Activated CD8-positive, alpha-beta memory T cell treated with anti-CD3 and anti-CD28 coated beads for 36 hours (primary cell): Measurements from ENCODE around the gene JAK2. TPM values are rescaled to one million over a fixed set of nuclear protein-coding genes. Genes with fewer than 3 reads are reported as not detected.

ENCODE experiments used
- CTCF ChIA-PET: fragments of 350-600 bp; sonication (Branson Sonifier 250); formaldehyde crosslinking; loops from one replicate; lab custom pipeline; 2021; ENCODE audit warnings: antibody characterized with exemption; lab: Charles Lee
- POLR2A ChIA-PET: fragments of 350-600 bp; sonication (Branson Sonifier 250); formaldehyde crosslinking; loops from one replicate; lab custom pipeline; 2021; ENCODE audit warnings: antibody characterized with exemption; lab: Charles Lee
- total RNA-seq, 2 experiments: library from RNA; stranded (reverse); gene quantifications; one replicate each; pipeline ENCODE4 v1.2.3, GENCODE V29; 2021

The JAK2 gene
- total RNA-seq, 2 experiments from 2014 or later: 26.0 to 29.2 TPM

DNA sequence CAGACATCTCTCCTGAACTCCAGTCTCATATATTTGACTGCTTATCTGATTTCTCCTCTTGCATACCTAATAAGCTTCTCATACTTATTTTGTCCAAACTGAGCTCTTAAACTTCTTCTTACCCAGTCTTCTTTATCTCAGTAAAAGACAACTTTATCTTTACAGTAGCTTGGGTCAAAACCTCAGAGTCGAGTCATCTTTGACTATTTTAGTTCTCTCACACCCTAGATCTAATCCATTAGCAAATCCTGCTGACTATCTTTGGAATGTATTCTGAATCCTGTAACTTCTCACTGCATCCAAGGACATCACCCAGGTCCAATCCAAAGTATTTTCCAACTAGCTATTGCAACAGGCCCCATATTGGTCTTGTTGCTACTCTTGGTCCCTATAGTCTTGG, 11.8 kb upstream of the JAK2 start:
- CTCF ChIA-PET: no interaction called here
- POLR2A ChIA-PET: no interaction called here

DNA sequence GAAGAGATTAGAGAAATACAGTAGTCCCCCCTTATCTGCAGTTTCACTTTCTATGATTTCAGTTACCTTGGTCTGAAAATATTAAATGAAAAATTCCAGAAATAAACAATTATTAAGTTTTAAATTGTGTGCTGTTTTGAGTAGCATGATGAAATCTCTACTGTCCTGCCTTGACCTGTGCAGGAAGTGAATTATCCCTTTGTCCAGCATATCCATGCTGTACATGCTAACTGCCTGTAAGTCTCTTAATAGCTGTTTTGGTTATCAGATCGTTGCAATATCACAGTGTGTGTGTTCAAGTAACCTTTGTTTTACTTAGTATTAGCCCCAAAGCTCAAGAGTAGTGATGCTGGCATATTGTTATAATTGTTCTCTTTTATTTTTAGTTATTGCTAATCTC, 11.2 kb upstream of the JAK2 start:
- ChIA-PET POLR2A (no interaction called here), CTCF (interaction anchor here (1.6 kb wide), 1 partner anchor 215 kb away, joined by 3 read pairs; no protein-coding TSS in a partner anchor)

GRCh38 chr9:4979239-4979638, 5.8 kb upstream of the JAK2 start:
- POLR2A ChIA-PET: no interaction called here
- CTCF ChIA-PET: interaction anchor here (0.8 to 1.2 kb wide), 2 partner anchors 9 to 15 kb away, joined by 3 to 4 read pairs; no protein-coding TSS in a partner anchor

DNA sequence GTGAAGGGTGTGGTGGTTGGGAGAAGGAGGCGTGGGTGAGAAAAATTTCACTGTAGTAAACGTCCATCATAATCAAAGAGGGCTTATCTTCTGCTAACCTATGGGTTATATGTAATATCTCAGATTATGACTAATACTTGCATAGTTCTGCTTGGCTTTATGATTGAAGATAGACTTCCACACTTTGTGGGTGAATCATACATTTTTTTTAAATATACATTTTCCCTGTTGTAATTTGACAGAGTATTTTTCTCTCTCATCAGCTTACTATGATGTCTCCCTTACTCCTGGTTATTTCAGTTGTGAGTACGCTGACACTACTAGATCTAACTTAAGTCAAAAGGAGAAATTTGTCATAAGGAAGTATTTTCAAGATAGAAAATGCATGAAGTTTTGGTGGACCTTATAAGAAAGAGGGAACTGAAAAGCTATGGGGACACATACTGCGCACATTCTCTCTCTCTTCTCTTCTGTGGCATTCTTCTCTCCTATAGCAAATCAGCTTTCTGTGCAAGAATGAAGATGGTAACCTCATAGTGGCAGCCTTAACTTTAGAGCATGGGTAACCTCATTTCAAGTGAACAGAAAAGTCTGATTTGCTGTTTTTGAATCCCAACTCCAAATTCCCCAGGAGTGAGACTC, 4.9 kb upstream of the JAK2 start:
- ChIA-PET POLR2A (interaction anchor here (1.1 kb wide), 1 partner anchor 9 kb away, joined by 6 read pairs; no protein-coding TSS in a partner anchor), CTCF (interaction anchor here (0.6 to 1.2 kb wide), 3 partner anchors 14 to 221 kb away, joined by 3 read pairs; no protein-coding TSS in a partner anchor)

DNA sequence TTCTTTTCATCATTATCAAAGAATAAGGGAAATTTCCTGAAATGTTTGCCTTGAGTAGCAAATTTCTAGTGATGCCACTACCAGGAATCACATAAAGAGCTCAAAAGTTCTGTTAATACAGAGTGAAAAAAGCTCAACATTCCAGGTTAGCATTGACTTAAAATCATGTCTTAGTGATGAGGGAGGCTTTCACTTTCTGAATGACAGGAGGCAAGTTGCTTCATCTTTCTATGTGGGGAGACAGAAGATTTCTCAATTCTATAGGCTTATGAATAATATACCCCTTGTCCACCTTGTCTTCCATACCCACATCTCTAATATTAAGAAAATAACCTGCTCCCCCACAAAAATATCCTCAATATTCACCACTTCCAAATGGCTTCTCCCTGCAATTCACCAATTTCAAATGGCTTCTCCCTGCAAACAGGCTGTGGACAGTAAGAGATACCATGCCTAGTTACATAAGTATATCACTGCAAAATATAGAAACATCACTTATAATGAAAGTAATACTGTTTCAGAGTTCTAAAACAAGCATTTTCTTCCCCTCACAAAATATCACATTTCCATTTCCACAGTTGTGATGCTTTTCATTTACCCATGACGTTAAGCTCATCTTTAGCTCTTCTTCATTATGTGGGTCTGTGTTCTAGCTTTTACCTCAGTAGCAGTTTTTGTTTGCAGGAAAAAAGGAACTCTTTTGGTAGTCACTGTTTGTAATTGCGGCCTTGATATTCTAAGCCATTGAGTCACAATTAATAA, 2.2 kb upstream of the JAK2 start:
- ChIA-PET CTCF (interaction anchor here (0.6 to 1.2 kb wide), 3 partner anchors 55 to 443 kb away, joined by 3 to 4 read pairs (median 3); no protein-coding TSS in a partner anchor), POLR2A (interaction anchor here (2.0 kb wide), 1 partner anchor 12 kb away, joined by 13 read pairs; no protein-coding TSS in a partner anchor)

DNA sequence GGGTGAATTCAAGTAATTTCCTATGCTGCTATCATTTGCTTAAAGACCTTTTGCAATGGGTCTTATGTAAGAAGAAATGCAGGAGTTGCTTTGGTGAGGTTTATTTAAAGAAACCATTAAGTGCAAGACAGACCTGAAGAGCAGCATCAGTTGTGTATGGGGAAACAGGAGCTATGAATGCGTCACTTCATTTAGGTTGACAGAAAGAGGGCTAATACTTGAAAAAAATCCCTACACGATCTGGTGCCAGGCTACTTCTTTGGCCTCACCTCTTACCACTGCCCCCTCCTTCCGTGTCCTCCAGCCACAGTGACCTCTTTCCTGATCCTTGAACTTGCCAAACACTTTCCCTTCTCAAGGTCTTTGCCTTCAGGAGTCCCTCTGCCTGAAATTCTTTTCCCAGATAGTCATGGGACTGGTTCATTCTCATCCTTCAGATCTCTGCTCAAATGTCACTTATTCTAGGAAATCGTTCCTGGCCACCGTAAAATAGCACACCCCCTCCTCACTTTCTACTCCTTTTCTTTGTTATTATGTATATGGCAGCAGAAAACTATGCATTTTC, 1.4 kb upstream of the JAK2 start:
- POLR2A ChIA-PET: interaction anchor here (2.0 kb wide), 1 partner anchor 13 kb away, joined by 13 read pairs; no protein-coding TSS in a partner anchor
- CTCF ChIA-PET: interaction anchor here (0.6 kb wide), 1 partner anchor 55 kb away, joined by 4 read pairs; no protein-coding TSS in a partner anchor

GRCh38 chr9:4984171-4984620, 876 bp upstream of the JAK2 start:
- ChIA-PET CTCF (interaction anchor here (1.4 kb wide), 1 partner anchor 16 kb away, joined by 4 read pairs; no protein-coding TSS in a partner anchor), POLR2A (interaction anchor here (0.6 to 2.0 kb wide), 4 partner anchors 13 to 241 kb away, joined by 3 to 13 read pairs (median 6); no protein-coding TSS in a partner anchor)

DNA sequence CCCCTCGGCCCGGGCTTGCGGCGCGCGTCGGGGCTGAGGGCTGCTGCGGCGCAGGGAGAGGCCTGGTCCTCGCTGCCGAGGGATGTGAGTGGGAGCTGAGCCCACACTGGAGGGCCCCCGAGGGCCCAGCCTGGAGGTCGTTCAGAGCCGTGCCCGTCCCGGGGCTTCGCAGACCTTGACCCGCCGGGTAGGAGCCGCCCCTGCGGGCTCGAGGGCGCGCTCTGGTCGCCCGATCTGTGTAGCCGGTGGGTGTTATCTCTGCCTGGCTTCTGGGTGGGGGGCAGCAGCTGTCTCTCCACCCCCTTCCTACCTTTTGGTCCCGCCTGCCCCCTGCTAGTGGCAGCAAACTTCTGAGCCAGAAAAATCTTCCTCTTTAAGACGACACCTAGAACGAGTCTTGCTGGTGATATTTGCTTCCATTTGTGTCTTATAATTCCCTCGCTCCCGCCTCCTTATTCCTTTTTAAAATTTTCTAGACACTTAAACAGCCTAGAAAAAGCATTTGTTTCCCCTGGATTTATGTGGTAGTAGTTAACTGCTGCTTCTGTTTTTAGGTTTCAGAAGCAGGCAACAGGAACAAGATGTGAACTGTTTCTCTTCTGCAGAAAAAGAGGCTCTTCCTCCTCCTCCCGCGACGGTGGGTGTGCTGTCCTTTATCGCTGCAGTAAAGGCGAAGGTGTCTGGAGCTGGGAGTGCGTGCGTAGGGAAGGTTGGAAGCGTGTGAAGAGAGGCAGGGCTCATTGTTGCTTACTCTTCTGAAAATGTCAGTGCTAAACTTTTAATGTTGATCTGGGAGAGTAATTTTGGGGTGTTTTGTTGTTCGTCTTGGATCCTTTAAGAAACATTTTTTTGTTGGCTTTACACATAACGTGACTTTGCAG, 554 bp downstream of the JAK2 start:
- ChIA-PET POLR2A (interaction anchor here (0.7 to 1.7 kb wide), 6 partner anchors 14 to 1689 kb away, joined by 3 to 6 read pairs (median 3); partner anchors contain the start of gene AK3), CTCF (interaction anchor here (0.6 to 1.6 kb wide), 7 partner anchors 15 to 321 kb away, joined by 3 to 5 read pairs (median 4); no protein-coding TSS in a partner anchor)

- ChIA-PET CTCF (interaction anchor here (0.8 to 1.6 kb wide), 2 partner anchors 17 to 227 kb away, joined by 3 read pairs; no protein-coding TSS in a partner anchor), POLR2A (no interaction called here)
Observed at GRCh38 chr9:4986296-4986695, 1.2 kb downstream of the JAK2 start.

- POLR2A ChIA-PET: interaction anchor here (0.5 kb wide), 1 partner anchor 56 kb away, joined by 3 read pairs; no protein-coding TSS in a partner anchor
- CTCF ChIA-PET: interaction anchor here (1.4 to 3.0 kb wide), 5 partner anchors 18 to 224 kb away, joined by 3 to 16 read pairs (median 4); partner anchors contain the start of gene RCL1
Observed at GRCh38 chr9:4986783-4987182, 1.7 kb downstream of the JAK2 start.

DNA sequence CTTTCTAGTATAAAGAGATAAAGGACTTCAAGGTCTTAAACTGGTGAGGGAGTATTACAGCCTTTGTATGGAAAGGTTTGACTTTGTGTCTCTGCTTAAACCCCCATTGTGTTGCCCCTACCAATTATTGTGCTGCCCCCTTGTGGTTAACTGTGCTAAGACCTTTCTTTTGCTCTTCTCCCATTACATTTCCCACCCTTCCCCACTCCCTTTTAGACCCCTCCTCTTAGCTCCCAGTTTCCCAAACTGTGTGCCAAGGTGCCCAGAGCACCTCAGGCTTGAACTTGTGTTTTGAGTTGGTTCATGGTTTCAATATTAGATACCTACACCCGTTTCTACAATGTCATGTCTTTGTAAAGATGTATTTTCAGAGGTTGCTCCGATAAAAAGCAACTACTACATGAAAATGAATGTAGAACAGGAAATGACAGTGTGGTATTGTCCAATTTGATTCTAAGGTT, 2.9 kb downstream of the JAK2 start:
- ChIA-PET POLR2A (no interaction called here), CTCF (interaction anchor here (0.6 to 3.0 kb wide), 10 partner anchors 17 to 607 kb away, joined by 3 to 16 read pairs (median 4); partner anchors contain the start of gene RCL1)

DNA sequence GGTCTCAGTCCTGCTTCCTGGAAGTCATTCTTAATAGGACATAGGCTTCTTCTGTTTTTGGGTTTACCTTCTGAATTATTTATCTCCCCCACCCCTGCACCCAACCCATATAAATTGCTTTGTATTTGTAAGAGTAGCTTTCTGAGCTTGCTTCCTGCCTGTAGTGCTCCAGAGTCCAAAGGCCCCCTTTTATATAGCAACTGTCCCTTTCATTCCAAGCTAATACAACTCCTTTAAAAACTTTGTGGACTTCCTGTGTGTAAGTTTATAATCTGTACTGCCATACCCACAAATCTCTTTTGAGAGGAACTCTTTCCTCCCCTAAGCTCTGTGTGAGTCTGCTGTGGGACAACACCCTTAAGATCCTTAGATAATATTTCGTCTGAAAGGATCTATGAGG, 7.8 kb downstream of the JAK2 start:
- POLR2A ChIA-PET: no interaction called here

GRCh38 chr9:4994166-4994890, 9.3 kb downstream of the JAK2 start:
- ChIA-PET CTCF (interaction anchor here (1.5 kb wide), 1 partner anchor 14 kb away, joined by 3 read pairs; no protein-coding TSS in a partner anchor), POLR2A (no interaction called here)

More for the DNA sequence above, 7.8 kb downstream of the JAK2 start:
- CTCF ChIA-PET: no interaction called here

DNA sequence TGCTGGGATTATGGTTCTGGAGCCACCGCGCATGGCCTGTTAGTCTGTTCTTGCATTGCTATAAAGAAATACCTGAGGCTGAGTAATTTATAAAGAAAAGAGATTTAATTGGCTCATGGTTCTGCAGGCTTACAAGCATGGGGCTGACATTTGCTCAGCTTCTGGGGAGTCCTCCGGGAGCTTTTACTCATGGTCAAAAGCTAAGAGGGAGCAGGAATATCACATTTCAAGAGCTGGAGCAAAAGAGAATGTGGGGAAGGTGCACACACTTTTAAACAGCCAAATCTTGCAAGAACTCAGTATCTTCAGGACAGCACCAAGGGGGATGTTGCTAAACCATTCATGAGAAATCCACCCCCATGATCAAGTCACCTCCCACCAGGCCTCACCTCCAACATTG, 12.1 kb downstream of the JAK2 start:
- POLR2A ChIA-PET: no interaction called here

GRCh38 chr9:4997631-4998030, 12.6 kb downstream of the JAK2 start:
- ChIA-PET POLR2A (no interaction called here), CTCF (interaction anchor here (1.2 kb wide), 1 partner anchor 159 kb away, joined by 3 read pairs; no protein-coding TSS in a partner anchor)

More for the DNA sequence above, 12.1 kb downstream of the JAK2 start:
- CTCF ChIA-PET: interaction anchor here (0.6 to 1.2 kb wide), 2 partner anchors 83 to 159 kb away, joined by 3 read pairs; no protein-coding TSS in a partner anchor

DNA sequence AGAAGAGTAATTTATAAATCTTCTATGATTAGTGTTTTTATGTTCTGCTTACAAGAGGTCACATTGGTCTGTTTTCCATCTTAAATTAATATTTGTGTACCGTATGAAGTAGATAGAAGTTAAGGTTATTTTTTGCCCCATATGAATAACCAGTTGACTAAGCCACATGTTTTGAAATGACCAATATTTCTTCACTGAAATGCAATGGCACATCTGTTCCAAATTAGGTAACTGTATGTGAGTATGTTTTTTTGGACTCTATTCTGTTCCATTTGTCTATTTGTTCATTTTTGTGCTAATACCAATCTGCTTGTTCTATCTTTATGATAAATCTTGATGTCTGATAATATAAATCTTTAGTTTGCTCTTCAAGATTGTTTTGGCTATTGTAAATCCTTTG, 17.7 kb downstream of the JAK2 start:
- ChIA-PET CTCF (no interaction called here), POLR2A (no interaction called here)

DNA sequence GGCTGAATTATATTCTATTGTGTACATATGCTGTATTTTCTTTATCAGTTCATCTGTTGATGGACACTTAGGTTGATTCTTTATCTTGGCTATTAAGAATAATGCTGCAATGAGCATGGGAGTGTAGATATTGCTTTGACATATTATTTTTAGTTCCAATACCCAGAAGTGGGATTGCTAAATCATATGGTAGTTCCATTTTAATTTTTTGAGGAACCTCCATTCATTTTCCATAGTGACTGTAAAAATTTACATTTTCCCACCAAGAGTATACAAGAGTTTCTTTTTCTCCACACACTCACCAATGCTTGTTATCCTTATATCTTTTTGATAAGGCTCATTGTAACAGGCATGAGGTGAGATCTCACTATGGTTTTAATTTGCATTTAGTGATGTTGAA, 19.4 kb downstream of the JAK2 start:
- CTCF ChIA-PET: no interaction called here
- POLR2A ChIA-PET: no interaction called here
